ENCODE results near the gene GSDMA.

The GSDMA gene

GRCh38 chr17:39921323-39921722, 41.5 kb upstream of the GSDMA start:
- no peak for DNase-seq (ENCODE audit: low spot score)

DNA sequence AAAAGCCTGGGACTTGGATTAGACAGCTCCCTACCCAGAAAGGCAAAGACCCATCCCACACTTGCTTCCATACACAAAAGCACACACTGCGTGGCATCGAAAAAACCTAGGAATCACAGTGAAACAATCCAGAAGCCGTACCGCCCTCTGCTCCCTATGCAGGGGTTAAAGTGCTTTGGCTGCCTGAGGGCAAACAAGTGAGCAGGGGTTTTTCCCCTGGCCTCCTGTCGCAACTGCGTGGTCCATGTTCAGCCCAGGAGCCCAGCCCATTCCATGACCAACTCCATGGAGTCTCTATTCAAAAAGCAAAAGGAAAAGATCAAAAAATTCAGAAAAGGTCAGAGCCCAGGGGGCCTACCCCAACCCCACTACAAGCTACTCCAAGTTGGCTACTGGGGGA, 40.8 kb upstream of the GSDMA start:
- no peak for TF ChIP-seq CTCF (IDR thresholded peaks at IDR 0.05; ENCODE audit: extremely low read depth, missing control alignments)
- no peak for DNase-seq (ENCODE audit: low spot score)

More at GRCh38 chr17:39921323-39921722, 41.5 kb upstream of the GSDMA start:
- no peak for TF ChIP-seq CTCF (IDR thresholded peaks at IDR 0.05; ENCODE audit: extremely low read depth, missing control alignments)

DNA sequence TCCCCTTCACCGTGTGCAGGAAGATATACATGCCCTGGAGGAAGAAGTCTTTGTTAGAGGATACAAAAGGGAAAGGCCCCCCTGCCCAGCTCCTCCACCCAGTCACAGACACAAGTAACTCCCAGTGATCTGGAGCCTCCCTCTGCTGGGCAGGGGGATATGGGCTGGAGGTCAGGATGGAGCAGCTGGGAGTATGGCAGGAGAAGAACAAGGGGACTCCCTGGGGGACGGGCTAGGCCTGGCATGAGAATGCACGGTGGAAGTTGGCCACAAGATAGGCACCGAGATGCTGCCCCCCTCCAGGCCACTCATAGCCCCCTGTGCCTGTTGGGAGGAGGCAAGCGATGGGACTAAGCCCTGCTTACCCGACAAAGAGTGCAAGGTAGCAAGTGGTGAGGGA, 39.6 kb upstream of the GSDMA start:
- DNase-seq (ENCODE audit: low spot score) = no peak
- no peak for TF ChIP-seq CTCF (IDR thresholded peaks at IDR 0.05; ENCODE audit: extremely low read depth, missing control alignments)

GRCh38 chr17:39923836-39924690, 38.7 kb upstream of the GSDMA start:
- TF ChIP-seq CTCF (IDR thresholded peaks at IDR 0.05; ENCODE audit: extremely low read depth, missing control alignments) = peak; percentile 7
- no peak for DNase-seq (ENCODE audit: low spot score)

- TF ChIP-seq CTCF (IDR thresholded peaks at IDR 0.05; ENCODE audit: extremely low read depth, missing control alignments) = no peak
- no peak for DNase-seq (ENCODE audit: low spot score)
Observed at GRCh38 chr17:39924691-39925055, 38.1 kb upstream of the GSDMA start.

DNA sequence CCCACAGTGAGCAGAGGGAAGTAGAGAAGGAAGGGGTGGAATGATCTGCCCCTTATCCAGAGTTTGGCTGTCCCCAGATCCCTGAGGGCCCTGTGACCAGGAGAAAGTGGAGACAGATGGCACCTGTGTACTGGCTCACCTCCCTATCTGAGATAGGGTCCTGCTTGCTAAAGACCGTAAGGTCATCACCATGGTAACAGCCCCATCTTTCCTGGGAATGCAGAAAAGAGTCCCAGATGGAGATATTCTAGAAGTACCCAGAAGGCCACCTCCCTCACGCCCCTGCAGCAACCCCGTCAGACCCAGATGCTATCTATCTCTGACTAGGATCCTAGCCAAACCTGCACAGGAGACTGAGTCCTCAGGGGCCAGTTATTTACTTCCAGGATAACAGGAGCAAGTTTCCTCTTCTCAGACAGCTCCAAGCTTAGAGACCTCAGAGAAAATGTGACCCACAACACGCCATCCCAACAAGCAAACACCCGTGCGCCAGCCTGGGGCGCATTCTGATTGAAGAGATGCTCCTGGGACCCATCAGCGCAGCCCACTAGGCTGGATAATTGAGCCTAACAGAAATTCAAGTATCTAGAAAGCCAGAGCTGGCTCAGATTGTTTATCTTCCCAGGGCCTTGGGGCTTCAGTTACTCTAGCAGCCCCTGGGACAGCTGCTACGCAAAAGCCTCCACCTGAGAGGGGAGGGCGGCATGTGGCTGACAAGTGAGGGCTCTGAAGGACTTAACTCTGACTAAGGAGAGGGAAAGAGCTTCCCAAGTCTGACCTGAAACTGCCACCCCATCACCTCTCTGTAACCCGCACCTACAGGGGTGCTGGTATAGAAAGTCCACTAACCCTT, 37.3 kb upstream of the GSDMA start:
- DNase-seq (ENCODE audit: low spot score) = no peak
- no peak for TF ChIP-seq CTCF (IDR thresholded peaks at IDR 0.05; ENCODE audit: extremely low read depth, missing control alignments)

- no peak for TF ChIP-seq CTCF (IDR thresholded peaks at IDR 0.05; ENCODE audit: extremely low read depth, missing control alignments)
- DNase-seq (ENCODE audit: low spot score) = no peak
Observed at GRCh38 chr17:39926135-39926587, 36.6 kb upstream of the GSDMA start.
